ENCODE results near the gene TGFBR2.
"Not testable (repeated sequence)": the region's sequence is repeated elsewhere in the genome, so short reads cannot be mapped to it uniquely, and the experiment has no call there.

TGFBR2 gene

GRCh38 chr3:30619318-30619717 is 12.9 kb downstream of the TGFBR2 start:
- no peak for TF ChIP-seq CTCF (conservative IDR thresholded peaks at IDR 0.05; ENCODE audit: low read depth, low read length)
- H3K4me3 ChIP-seq (ENCODE audit: low read length): no peak overlapping the region
- no peak for DNase-seq (ENCODE audit: low read depth)

- H3K4me3 ChIP-seq (ENCODE audit: low read length): no peak overlapping the region
- no peak for TF ChIP-seq CTCF (conservative IDR thresholded peaks at IDR 0.05; ENCODE audit: low read depth, low read length)
- DNase-seq (ENCODE audit: low read depth): no peak
Measured at GRCh38 chr3:30620402-30621360, 14.3 kb downstream of the TGFBR2 start.

GRCh38 chr3:30621576-30621975 is 15.2 kb downstream of the TGFBR2 start:
- H3K4me3 ChIP-seq (ENCODE audit: low read length): no peak overlapping the region
- no peak for DNase-seq (ENCODE audit: low read depth)
- no peak for TF ChIP-seq CTCF (conservative IDR thresholded peaks at IDR 0.05; ENCODE audit: low read depth, low read length)

GRCh38 chr3:30622047-30622545 is 15.7 kb downstream of the TGFBR2 start:
- DNase-seq (ENCODE audit: low read depth): no peak
- no peak overlapping the region for H3K4me3 ChIP-seq (ENCODE audit: low read length)
- no peak for TF ChIP-seq CTCF (conservative IDR thresholded peaks at IDR 0.05; ENCODE audit: low read depth, low read length)

GRCh38 chr3:30622790-30623189 is 16.4 kb downstream of the TGFBR2 start:
- TF ChIP-seq CTCF (conservative IDR thresholded peaks at IDR 0.05; ENCODE audit: low read depth, low read length): no peak
- H3K4me3 ChIP-seq (ENCODE audit: low read length): no peak overlapping the region
- DNase-seq (ENCODE audit: low read depth): no peak

GRCh38 chr3:30623351-30623750 is 16.9 kb downstream of the TGFBR2 start:
- DNase-seq (ENCODE audit: low read depth): no peak
- no peak for TF ChIP-seq CTCF (conservative IDR thresholded peaks at IDR 0.05; ENCODE audit: low read depth, low read length)

GRCh38 chr3:30624480-30624879 is 18.1 kb downstream of the TGFBR2 start:
- H3K4me3 ChIP-seq (ENCODE audit: low read length); DNase-seq (ENCODE audit: low read depth): not testable (repeated sequence)

More at GRCh38 chr3:30623351-30623750, 16.9 kb downstream of the TGFBR2 start:
- H3K4me3 ChIP-seq (ENCODE audit: low read length): no peak overlapping the region

All from retinal pigment epithelial cell (primary cell).